HepG2 (cell line): ENCODE data around the gene MEPCE. TPM values are rescaled to one million over a fixed set of nuclear protein-coding genes. Genes with fewer than 3 reads are reported as not detected.

Experiments used
- ELF1 ChIP-seq: sonication (generic); formaldehyde crosslinking; IDR thresholded peaks from 2 replicates; pipeline ENCODE4 v1.4.0; 2020; ENCODE audit warnings: missing genetic modification reagents
- MTA1 ChIP-seq: sonication (generic); formaldehyde crosslinking; IDR thresholded peaks from 2 replicates; pipeline ENCODE4 v1.4.0; 2020; ENCODE audit warnings: missing genetic modification reagents, mild to moderate bottlenecking, borderline replicate concordance
- NPAS2 ChIP-seq: sonication (generic); formaldehyde crosslinking; IDR thresholded peaks from 2 replicates; pipeline ENCODE4 v1.8.0; 2022; ENCODE audit warnings: mild to moderate bottlenecking, missing genetic modification reagents, borderline replicate concordance
- NR2C2 ChIP-seq: sonication (generic); formaldehyde crosslinking; IDR thresholded peaks from 2 replicates; pipeline ENCODE4 v1.4.0; 2020; ENCODE audit warnings: missing genetic modification reagents, mild to moderate bottlenecking, moderate library complexity, borderline replicate concordance
- PAWR ChIP-seq: sonication (generic); formaldehyde crosslinking; IDR thresholded peaks from 2 replicates; pipeline ENCODE4 v1.4.0; 2020; ENCODE audit warnings: missing genetic modification reagents, mild to moderate bottlenecking, borderline replicate concordance
- PRPF4 ChIP-seq: fragments of 200-400 bp; formaldehyde crosslinking; IDR thresholded peaks from 2 replicates; pipeline ENCODE4 v1.6.1; 2016; ENCODE audit warnings: low read length, low read depth; ENCODE audit not compliant: poor library complexity, severe bottlenecking
- RAD21 ChIP-seq: fragments of 450-650 bp; formaldehyde crosslinking; IDR thresholded peaks from 2 replicates; pipeline ENCODE4 v1.5.0; 2020; ENCODE audit warnings: mild to moderate bottlenecking
- RBM39 ChIP-seq: fragments of 200-400 bp; formaldehyde crosslinking; IDR thresholded peaks from one replicate; pipeline ENCODE4 v1.6.1; 2018; ENCODE audit warnings: antibody characterized with exemption, mild to moderate bottlenecking, low read depth, low read length; ENCODE audit not compliant: poor library complexity, severe bottlenecking
- RXRA ChIP-seq: sonication (generic); formaldehyde crosslinking; IDR thresholded peaks from 2 replicates; pipeline ENCODE4 v1.5.1; 2020; ENCODE audit warnings: missing genetic modification reagents
- SP140L ChIP-seq: sonication (generic); formaldehyde crosslinking; IDR thresholded peaks from 2 replicates; pipeline ENCODE4 v1.4.0; 2020; ENCODE audit warnings: missing genetic modification reagents, borderline replicate concordance
- YEATS2 ChIP-seq: sonication (generic); formaldehyde crosslinking; IDR thresholded peaks from 2 replicates; pipeline ENCODE4 v1.4.0; 2020; ENCODE audit warnings: missing genetic modification reagents, borderline replicate concordance
- ZFP36 ChIP-seq: fragments of 150-350 bp; IDR thresholded peaks from 2 replicates; pipeline ENCODE4 v1.6.1; 2018; ENCODE audit warnings: borderline replicate concordance, low read length, low read depth; ENCODE audit not compliant: partially characterized antibody
- ZNF232 ChIP-seq: sonication (generic); formaldehyde crosslinking; IDR thresholded peaks from 2 replicates; pipeline ENCODE4 v1.4.0; 2020; ENCODE audit warnings: missing genetic modification reagents, borderline replicate concordance
- ZNF367 ChIP-seq: sonication (generic); formaldehyde crosslinking; IDR thresholded peaks from 2 replicates; pipeline ENCODE4 v1.4.0; 2020; ENCODE audit warnings: missing genetic modification reagents, borderline replicate concordance
- ZNF468 ChIP-seq: sonication (generic); formaldehyde crosslinking; IDR thresholded peaks from 2 replicates; pipeline ENCODE4 v1.8.0; 2022; ENCODE audit warnings: mild to moderate bottlenecking, moderate library complexity, missing genetic modification reagents
- polyA plus RNA-seq, 8 experiments: library from polyadenylated mRNA; depleted of rRNA in 3 of 8; stranded (reverse) in 7 of 8; unstranded in 1 of 8; fragments of >200 nt; fragmentation: Illumina TruSeq in 4 of 8; extraction: Trizol in 4 of 8; gene quantifications; 2 replicates each; pipeline versions ENCODE4 v1.2.1 to v1.2.3, GENCODE V29; 2011 to 2016; ENCODE audit warnings: low read depth in 4 of 8, missing spikeins in 1 of 8, mixed read lengths in 1 of 8; ENCODE audit not compliant: insufficient read depth in 1 of 8
- total RNA-seq, 5 experiments: library from RNA; depleted of rRNA; stranded (reverse); fragments of >200 nt; fragmentation: Illumina TruSeq; extraction: Trizol; gene quantifications; 2 replicates each; pipeline ENCODE4 v1.2.3, GENCODE V29; 2016; ENCODE audit warnings: low read depth in 1 of 5
- TF ChIP-seq, protein P1 (sequence below): sonication (generic); formaldehyde crosslinking; IDR thresholded peaks from 2 replicates; pipeline ENCODE4 v1.4.0; 2020; ENCODE audit warnings: mild to moderate bottlenecking, missing genetic modification reagents, borderline replicate concordance
- TF ChIP-seq, protein P2 (sequence below): sonication (generic); formaldehyde crosslinking; IDR thresholded peaks from 2 replicates; pipeline ENCODE4 v1.4.0; 2020; ENCODE audit warnings: missing genetic modification reagents
- TF ChIP-seq, protein P3 (sequence below): conservative IDR thresholded peaks from 2 replicates; pipeline ENCODE4 v1.6.1; 2018; ENCODE audit warnings: missing genetic modification reagents
- TF ChIP-seq, protein P4 (sequence below): sonication (generic); formaldehyde crosslinking; IDR thresholded peaks from 2 replicates; pipeline ENCODE4 v1.8.1; 2023; ENCODE audit warnings: mild to moderate bottlenecking, inconsistent platforms, moderate library complexity, missing genetic modification reagents, borderline replicate concordance

MEPCE gene
- total and polyA plus RNA-seq, 2 of the 13 experiments (the other 11 are each of a cell fraction or from before 2014, with no cell fraction given), result 12.3 to 26.0 TPM

DNA sequence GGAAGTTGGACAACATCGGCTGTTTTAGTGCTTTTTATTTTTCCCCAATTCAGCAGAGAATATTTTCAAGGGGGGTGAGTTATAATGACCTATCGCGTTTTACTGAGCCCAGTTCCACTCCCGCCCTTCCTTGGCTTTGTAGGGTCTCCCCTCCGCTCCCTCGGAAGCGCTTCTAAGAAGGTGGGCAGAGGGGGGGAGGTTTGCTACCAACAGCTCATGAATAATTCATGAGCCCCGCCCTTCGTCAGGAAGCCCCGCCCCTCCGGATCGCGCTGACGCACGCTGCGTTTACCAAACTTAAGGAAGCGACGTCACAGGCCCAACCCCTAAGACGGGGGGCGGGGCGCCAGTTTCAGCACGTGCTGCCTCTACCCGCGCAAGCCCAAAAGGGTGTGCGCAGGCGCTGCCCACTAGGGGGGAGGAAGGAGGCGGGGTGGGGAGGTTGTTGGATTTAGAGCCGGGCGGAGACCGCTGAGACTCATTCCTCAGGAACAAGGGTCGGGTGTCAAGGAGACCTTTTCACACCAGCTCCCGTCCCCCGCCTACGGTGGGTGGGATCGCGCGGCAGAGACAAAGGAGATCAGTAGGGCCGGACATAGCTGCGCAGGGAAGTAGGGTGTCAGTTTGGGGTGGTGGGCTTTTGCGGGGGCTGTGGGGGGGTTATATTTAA, 529 bp upstream of the MEPCE start (continued):
- TF ChIP-seq ZNF367 (CRISPR knock-in tag) (0 out of 2 replicates have a peak, but pooled peaks have one; percentile 31), ZNF468 (CRISPR knock-in tag) (no peak), RBM39 (no peak), SP140L (CRISPR knock-in tag) (peak; percentile 73; the same call in 1 of the 2 replicates), ZFP36 (no peak), PAWR (CRISPR knock-in tag) (no peak), MTA1 (CRISPR knock-in tag) (no peak), PRPF4 (no peak), ZNF232 (CRISPR knock-in tag) (peak; percentile 57), RAD21 (no peak), YEATS2 (CRISPR knock-in tag) (0 out of 2 replicates have a peak, but pooled peaks have one; percentile 54), NR2C2 (CRISPR knock-in tag) (no peak), RXRA (CRISPR knock-in tag) (peak; percentile 50; the same call in 1 of the 2 replicates), NPAS2 (CRISPR knock-in tag) (no peak), ELF1 (peak; percentile 67)
- TF ChIP-seq, protein P1, sequence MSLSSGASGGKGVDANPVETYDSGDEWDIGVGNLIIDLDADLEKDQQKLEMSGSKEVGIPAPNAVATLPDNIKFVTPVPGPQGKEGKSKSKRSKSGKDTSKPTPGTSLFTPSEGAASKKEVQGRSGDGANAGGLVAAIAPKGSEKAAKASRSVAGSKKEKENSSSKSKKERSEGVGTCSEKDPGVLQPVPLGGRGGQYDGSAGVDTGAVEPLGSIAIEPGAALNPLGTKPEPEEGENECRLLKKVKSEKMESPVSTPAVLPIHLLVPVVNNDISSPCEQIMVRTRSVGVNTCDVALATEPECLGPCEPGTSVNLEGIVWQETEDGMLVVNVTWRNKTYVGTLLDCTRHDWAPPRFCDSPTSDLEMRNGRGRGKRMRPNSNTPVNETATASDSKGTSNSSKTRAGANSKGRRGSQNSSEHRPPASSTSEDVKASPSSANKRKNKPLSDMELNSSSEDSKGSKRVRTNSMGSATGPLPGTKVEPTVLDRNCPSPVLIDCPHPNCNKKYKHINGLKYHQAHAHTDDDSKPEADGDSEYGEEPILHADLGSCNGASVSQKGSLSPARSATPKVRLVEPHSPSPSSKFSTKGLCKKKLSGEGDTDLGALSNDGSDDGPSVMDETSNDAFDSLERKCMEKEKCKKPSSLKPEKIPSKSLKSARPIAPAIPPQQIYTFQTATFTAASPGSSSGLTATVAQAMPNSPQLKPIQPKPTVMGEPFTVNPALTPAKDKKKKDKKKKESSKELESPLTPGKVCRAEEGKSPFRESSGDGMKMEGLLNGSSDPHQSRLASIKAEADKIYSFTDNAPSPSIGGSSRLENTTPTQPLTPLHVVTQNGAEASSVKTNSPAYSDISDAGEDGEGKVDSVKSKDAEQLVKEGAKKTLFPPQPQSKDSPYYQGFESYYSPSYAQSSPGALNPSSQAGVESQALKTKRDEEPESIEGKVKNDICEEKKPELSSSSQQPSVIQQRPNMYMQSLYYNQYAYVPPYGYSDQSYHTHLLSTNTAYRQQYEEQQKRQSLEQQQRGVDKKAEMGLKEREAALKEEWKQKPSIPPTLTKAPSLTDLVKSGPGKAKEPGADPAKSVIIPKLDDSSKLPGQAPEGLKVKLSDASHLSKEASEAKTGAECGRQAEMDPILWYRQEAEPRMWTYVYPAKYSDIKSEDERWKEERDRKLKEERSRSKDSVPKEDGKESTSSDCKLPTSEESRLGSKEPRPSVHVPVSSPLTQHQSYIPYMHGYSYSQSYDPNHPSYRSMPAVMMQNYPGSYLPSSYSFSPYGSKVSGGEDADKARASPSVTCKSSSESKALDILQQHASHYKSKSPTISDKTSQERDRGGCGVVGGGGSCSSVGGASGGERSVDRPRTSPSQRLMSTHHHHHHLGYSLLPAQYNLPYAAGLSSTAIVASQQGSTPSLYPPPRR (CRISPR knock-in tag), result peak; percentile 9; the same call in 1 of the 2 replicates
- TF ChIP-seq, protein P2, sequence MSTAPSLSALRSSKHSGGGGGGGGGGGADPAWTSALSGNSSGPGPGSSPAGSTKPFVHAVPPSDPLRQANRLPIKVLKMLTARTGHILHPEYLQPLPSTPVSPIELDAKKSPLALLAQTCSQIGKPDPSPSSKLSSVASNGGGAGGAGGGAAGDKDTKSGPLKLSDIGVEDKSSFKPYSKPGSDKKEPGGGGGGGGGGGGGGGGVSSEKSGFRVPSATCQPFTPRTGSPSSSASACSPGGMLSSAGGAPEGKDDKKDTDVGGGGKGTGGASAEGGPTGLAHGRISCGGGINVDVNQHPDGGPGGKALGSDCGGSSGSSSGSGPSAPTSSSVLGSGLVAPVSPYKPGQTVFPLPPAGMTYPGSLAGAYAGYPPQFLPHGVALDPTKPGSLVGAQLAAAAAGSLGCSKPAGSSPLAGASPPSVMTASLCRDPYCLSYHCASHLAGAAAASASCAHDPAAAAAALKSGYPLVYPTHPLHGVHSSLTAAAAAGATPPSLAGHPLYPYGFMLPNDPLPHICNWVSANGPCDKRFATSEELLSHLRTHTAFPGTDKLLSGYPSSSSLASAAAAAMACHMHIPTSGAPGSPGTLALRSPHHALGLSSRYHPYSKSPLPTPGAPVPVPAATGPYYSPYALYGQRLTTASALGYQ (CRISPR knock-in tag), result no peak
- TF ChIP-seq, protein P3, sequence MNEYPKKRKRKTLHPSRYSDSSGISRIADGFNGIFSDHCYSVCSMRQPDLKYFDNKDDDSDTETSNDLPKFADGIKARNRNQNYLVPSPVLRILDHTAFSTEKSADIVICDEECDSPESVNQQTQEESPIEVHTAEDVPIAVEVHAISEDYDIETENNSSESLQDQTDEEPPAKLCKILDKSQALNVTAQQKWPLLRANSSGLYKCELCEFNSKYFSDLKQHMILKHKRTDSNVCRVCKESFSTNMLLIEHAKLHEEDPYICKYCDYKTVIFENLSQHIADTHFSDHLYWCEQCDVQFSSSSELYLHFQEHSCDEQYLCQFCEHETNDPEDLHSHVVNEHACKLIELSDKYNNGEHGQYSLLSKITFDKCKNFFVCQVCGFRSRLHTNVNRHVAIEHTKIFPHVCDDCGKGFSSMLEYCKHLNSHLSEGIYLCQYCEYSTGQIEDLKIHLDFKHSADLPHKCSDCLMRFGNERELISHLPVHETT (CRISPR knock-in tag), result no peak
- TF ChIP-seq, protein P4, sequence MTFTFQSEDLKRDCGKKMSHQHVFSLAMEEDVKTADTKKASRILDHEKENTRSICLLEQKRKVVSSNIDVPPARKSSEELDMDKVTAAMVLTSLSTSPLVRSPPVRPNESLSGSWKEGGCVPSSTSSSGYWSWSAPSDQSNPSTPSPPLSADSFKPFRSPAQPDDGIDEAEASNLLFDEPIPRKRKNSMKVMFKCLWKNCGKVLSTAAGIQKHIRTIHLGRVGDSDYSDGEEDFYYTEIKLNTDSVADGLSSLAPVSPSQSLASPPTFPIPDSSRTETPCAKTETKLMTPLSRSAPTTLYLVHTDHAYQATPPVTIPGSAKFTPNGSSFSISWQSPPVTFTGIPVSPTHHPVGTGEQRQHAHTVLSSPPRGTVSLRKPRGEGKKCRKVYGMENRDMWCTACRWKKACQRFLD, result no peak
